Suppressor macrophage treated with lipopolysaccharide for 1 hour (primary cell): ENCODE measurements around the gene FRAT2.
"Not testable (repeated sequence)": the region's sequence is repeated elsewhere in the genome, so short reads cannot be mapped to it uniquely, and the experiment has no call there.

ENCODE experiments used
- DNase-seq, 3 donors: peaks; one replicate each; pipeline ENCODE4 v3.0.0-alpha.2; 2020 to 2022

FRAT2 gene

GRCh38 chr10:97356318-97356914 lies 21.9 kb upstream of the FRAT2 start:
- peak; percentile 20 to 45 (median 29) for DNase-seq

- DNase-seq: peak; percentile 60 to 78 (median 60)
These were observed 21.0 kb upstream of the FRAT2 start for GRCh38 chr10:97355571-97355975.

- peak; percentile 92 to 99 (median 96) for DNase-seq
These were observed 19.4 kb upstream of the FRAT2 start for GRCh38 chr10:97353945-97354344.

- DNase-seq: no peak
These were observed 15.4 kb upstream of the FRAT2 start for GRCh38 chr10:97349752-97350513.

GRCh38 chr10:97347317-97347716 lies 12.8 kb upstream of the FRAT2 start:
- DNase-seq: no peak

- DNase-seq: not testable (repeated sequence)
These were observed 9.1 kb upstream of the FRAT2 start for GRCh38 chr10:97343664-97344063.

GRCh38 chr10:97341416-97341815 lies 6.9 kb upstream of the FRAT2 start:
- no peak for DNase-seq

GRCh38 chr10:97338041-97338440 lies 3.5 kb upstream of the FRAT2 start:
- no peak for DNase-seq

- DNase-seq: no peak
These were observed 2.7 kb upstream of the FRAT2 start for GRCh38 chr10:97336942-97337831.

- no peak for DNase-seq
These were observed 1.9 kb upstream of the FRAT2 start for GRCh38 chr10:97336446-97336845.

- DNase-seq: no peak
These were observed 1.5 kb upstream of the FRAT2 start for GRCh38 chr10:97336006-97336405.

- no peak for DNase-seq
These were observed 675 bp upstream of the FRAT2 start for GRCh38 chr10:97335188-97335619.

- peak; percentile 81 to 89 (median 85) for DNase-seq
These were observed 744 bp downstream of the FRAT2 start for GRCh38 chr10:97333601-97334369.

GRCh38 chr10:97333351-97333600 lies 1.3 kb downstream of the FRAT2 start:
- no peak for DNase-seq

GRCh38 chr10:97332591-97333350 lies 1.8 kb downstream of the FRAT2 start:
- peak; percentile 75 to 84 (median 80) for DNase-seq

- DNase-seq: no peak
These were observed 3.3 kb downstream of the FRAT2 start for GRCh38 chr10:97331153-97331703.

GRCh38 chr10:97329766-97330165 lies 4.8 kb downstream of the FRAT2 start:
- DNase-seq: peak in 1 of 3 donors; percentile 31

- no peak for DNase-seq
These were observed 5.7 kb downstream of the FRAT2 start for GRCh38 chr10:97328646-97329453.

- no peak for DNase-seq
These were observed 6.9 kb downstream of the FRAT2 start for GRCh38 chr10:97327348-97328294.

- no peak for DNase-seq
These were observed 8.8 kb downstream of the FRAT2 start for GRCh38 chr10:97325754-97326153.
